NCI-H1048 (cell line): ENCODE data around the gene VAV2.

Source experiments
- DNase-seq: peaks from one replicate; lab custom pipeline; 2025; lab: John Stamatoyannopoulos, UW

Gene VAV2

DNA sequence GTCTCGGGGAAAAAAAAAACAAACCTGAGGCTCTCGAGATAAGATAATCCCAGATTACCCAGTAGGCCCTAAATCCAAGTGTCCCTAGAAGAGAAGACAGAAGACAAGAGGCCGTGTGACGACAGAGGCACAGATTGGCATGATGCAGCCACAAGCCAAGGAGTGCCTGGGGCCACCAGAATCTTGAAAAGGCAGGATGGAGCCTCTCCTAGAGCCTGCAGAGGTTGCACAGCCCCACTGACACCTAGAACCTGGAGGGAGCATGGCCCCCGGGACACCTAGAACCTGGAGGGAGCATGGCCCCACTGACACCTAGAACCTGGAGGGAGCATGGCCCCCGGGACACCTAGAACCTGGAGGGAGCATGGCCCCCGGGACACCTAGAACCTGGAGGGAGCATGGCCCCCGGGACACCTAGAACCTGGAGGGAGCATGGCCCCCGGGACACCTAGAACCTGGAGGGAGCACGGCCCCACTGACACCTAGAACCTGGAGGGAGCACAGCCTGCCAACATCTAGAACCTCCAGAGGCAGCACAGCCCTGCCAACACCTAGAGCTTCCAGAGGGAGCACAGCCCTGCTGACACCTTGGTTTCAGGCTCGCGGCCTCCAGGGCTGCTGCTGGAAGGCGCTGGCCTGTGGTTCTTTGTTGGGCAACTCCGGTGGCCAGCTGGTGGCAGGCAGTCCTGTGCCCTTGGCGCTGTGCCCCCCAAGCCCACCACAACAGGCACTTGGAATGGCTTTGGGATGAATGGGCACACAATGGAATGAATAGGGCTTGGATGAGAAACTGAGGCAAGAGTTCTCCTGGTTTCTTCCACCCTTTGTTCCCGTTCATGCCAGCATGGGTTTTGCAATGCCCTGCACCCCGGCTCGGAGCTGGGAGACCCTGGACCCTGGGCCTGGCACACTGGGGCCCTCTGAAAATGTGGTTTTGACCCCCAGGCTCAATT lies 39.2 kb downstream of the VAV2 start:
- DNase-seq: no peak

- DNase-seq: no peak
Observed at GRCh38 chr9:133951265-133951664, 40.9 kb downstream of the VAV2 start.

- no peak for DNase-seq
Observed at GRCh38 chr9:133950629-133951111, 41.5 kb downstream of the VAV2 start.

- DNase-seq: no peak
Observed at GRCh38 chr9:133950192-133950591, 41.9 kb downstream of the VAV2 start.

GRCh38 chr9:133949486-133950061 lies 42.5 kb downstream of the VAV2 start:
- DNase-seq: no peak

- no peak for DNase-seq
Observed at GRCh38 chr9:133948561-133949485, 43.3 kb downstream of the VAV2 start.

DNA sequence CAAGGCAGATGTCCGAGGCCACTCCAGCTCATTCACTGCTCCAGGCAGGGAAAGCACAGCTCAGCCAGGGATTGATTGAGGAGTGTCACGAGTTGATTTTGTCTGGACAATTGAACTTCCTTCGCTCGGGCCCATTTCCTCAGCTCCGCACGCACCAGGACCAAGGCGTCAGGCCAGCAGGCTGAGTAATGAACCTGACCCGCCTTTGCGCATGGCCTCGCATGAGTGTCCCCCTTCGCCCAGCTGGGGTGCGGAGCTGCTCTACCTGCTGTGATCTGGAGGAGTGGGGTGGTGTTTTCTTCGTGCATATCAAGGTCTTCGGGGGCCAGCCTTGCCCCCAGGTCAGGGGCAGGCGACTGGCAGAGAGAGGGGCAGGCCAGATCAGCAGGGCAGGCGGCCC lies 44.0 kb downstream of the VAV2 start:
- DNase-seq: no peak

- no peak for DNase-seq
Observed at GRCh38 chr9:133946840-133947486, 45.2 kb downstream of the VAV2 start.

DNA sequence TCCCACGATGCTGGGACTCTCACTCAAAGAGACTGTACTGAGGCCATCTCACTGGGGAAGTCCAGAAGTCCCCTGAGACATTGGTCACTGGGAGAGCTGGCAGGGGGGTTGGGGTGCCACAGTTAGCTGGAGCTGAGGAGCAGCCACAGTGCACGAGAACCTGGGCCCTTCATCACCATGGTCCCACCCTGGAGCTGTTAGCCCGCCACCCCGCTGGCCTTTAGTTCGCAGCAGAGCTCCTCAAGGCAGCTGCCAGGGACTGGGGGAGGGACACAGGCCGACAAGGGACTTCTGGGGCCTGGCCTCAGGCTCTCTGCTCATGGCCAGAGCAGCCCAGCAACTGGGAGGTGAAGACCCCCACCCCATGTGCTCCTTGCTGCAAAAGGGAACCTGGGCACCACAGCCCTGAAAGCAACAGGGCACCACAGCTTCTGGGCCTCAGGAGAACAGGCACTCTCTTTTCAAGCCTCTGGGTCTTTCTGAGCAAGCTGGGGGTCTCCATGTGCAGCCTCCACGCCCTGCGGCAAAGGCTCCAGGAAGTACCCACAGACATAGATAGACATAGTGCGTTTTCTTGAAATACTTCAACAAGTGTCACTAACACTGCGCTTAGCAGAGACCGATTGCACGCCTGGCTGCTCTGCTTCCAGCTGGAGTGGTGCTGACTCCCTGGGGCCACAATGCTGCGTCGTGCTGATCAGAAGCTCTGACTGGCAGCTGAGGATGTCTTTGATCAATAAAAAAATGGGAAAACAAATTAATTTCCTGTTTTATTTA lies 46.0 kb downstream of the VAV2 start:
- DNase-seq: no peak

DNA sequence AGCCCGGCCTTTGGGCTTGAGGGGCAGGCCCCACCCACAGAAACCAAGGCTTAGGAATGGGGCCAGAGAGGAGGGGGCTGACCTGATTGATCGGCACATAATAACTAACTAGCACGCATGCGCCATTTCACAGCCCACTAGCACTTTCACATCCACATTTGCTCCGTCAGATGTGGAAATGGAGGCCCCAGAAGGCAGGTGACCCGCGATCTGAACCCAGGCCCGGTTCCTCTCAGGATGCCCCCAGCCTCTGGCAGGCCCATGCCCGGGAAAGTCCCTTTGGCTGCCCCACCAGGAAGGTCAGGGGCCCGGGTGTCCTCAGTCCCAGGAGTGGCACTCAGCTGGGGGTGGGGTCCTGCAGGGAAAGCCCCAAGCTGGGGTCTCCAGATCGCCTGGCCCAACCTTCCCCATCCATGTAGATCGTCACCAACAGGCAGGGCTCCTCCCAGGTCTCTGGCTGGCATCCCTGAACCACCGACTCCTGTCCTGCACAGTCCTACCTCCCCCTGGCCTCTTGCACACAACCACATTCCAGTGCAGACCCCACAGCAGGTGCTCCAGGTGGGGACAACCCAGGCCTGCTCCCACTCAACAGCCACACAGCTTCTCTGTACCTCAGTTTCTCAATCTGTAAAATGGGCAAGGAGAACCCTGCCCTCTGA lies 46.7 kb downstream of the VAV2 start:
- no peak for DNase-seq

DNA sequence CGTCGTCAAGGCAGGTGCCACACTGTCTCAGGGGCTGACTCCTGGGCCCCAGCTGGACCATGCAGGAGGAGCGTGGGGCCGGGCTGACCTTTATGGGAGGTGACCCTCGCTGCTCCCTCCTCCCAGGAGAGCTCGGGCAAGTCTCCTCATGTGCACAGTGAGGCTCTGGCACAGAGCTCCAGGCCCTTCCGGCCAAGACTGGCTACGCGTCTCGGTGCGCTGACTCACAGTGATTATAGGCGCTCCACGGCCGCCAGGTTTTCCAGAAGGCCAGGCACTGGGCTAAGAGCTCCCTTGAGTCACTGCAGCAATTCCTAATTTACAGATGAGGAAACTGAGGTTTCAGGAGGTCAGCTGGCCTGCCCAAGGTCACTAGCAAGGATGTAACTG lies 47.4 kb downstream of the VAV2 start:
- DNase-seq: no peak

GRCh38 chr9:133943781-133944745 lies 48.1 kb downstream of the VAV2 start:
- DNase-seq: no peak

DNA sequence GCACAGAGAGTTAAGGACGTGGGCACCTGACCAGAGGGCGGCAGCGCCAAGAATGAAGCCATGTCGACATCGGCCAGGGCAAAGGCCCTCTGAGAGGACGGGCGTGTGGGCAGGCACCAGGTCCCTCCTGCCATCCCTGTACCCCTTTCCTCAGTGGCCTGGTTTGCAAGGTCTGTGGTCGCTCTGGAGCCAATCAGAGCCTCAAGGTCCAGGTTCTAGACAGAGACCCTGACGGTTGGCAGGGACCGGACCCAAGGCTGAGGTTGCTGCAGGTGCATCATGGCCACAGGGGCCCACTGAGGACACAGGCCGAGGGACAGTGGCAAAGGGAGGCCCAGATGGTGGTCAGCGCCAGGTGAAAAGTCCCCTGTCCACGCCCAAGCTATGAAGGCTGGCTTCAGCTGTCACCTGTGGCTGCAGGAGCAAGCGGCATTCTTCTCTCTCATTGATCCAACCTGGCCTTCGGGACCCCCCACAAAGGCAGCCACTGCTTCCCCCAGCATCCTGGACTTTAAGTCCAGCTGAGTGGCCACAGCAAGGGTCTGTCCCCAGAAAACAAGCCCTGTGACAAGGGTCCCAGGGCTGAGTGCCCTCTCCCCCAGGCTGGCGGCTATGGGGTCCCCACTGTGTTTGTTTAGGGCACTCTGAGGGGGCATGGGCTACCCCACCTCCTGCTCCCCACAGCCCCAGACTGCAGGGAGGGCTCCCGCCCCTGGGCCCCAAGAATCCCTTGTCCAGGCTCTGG lies 48.9 kb downstream of the VAV2 start:
- DNase-seq: no peak

GRCh38 chr9:133942206-133942975 lies 49.7 kb downstream of the VAV2 start:
- no peak for DNase-seq

GRCh38 chr9:133939845-133940244 lies 52.3 kb downstream of the VAV2 start:
- DNase-seq: no peak

DNA sequence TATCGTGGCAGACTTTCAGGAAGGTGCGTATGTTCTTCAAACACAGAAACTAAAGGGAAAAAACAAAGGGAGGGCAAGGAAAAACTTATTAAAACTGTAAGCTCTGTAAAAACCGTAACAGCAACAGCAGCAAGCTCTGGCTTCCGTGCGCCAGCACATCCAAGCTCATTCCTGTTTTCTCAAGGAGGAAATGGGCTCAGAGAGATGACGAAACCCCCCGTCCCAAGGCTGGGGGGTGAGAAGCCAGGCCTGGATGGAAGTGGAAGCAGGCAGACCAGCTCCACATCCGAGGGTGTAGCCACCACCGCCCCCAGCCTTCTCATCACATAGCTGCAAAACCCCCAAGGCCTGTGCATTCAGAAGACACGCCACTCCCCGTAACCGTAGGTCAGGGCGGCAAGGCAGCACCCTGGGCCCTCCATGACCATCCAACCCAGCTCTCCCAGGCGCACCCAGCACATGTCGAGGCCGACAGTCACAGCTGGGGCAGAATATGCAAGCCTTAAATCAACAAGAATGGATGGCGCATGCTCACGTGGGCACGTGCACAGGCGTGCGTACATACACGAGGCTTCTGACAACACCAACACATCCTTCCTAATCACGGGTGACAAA lies 52.8 kb downstream of the VAV2 start:
- no peak for DNase-seq

DNA sequence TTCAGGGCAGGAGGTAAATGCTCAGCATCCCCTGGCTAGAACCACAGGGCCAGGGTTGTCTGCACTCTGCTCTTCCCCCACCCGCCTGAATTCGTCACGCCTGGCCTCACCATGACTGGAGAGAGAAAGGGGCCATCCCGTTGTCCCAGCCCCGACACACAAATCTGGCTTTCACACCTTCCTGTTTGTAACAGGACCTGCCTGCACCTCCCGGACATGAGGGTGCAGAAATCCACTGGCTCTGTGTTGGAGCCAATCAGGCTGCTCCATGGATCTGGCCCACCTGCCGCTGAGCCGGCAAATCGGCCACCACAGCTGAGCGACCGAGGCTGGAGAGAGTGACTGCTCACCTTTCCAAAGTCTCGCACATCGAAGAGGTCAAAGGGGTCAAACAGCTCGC lies 53.4 kb downstream of the VAV2 start:
- no peak for DNase-seq
